Heart right ventricle (tissue), 16 donors: ENCODE data around the gene TXNDC16. TPM values are rescaled to one million over a fixed set of nuclear protein-coding genes. Genes with fewer than 3 reads are reported as not detected.

Experiments used
- ATAC-seq, 8 donors: fragments of 200-7000 bp; cut with Tn5 transposase; one replicate each; pipeline ENCODE4 v1.9.1; 2020; ENCODE audit warnings: mild to moderate bottlenecking in 8 of 8, moderate library complexity in 8 of 8, moderate number of reproducible peaks in 1 of 8
- DNase-seq, 2 donors: peaks; one replicate each; pipeline ENCODE4 v3.0.0-alpha.2; 2020
- H3K27ac ChIP-seq, 10 donors: fragments of 200-600 bp; sonication (generic) in 2 of 10; one replicate each; pipeline versions ENCODE4 v1.5.0 to v1.8.0; 2020 to 2022; ENCODE audit warnings: mild to moderate bottlenecking in 3 of 10
- H3K27me3 ChIP-seq, 7 donors: fragments of 200-600 bp; one replicate each; pipeline ENCODE4 v1.8.0; 2021 to 2022; ENCODE audit warnings: mild to moderate bottlenecking in 2 of 7
- H3K36me3 ChIP-seq, 9 donors: fragments of 200-600 bp; sonication (generic) in 1 of 9; one replicate each; pipeline versions ENCODE4 v1.5.0 to v1.8.0; 2020 to 2022; ENCODE audit warnings: mild to moderate bottlenecking in 2 of 9
- H3K4me1 ChIP-seq, 9 donors: fragments of 200-600 bp; sonication (generic) in 1 of 9; one replicate each; pipeline versions ENCODE4 v1.5.0 to v1.8.0; 2020 to 2022; ENCODE audit warnings: mild to moderate bottlenecking in 4 of 9
- H3K4me3 ChIP-seq, 10 donors: fragments of 200-600 bp; sonication (generic) in 2 of 10; one replicate each; pipeline versions ENCODE4 v1.5.0 to v1.8.0; 2020 to 2022; ENCODE audit warnings: mild to moderate bottlenecking in 7 of 10, moderate library complexity in 2 of 10
- H3K9me3 ChIP-seq, 11 donors: fragments of 200-600 bp in 10 of 11; sonication (generic) in 2 of 11; one replicate each; pipeline versions ENCODE4 v1.5.0 to v1.8.0; 2013 to 2022; ENCODE audit warnings: mild to moderate bottlenecking in 2 of 11, control low read depth in 1 of 11, moderate library complexity in 1 of 11
- CTCF ChIP-seq, 9 donors: fragments of 200-600 bp; sonication (generic) in 2 of 9; IDR thresholded peaks; one replicate each; pipeline versions ENCODE4 v1.5.0 to v1.8.0; 2021 to 2022; ENCODE audit warnings: antibody characterized with exemption in 9 of 9, mild to moderate bottlenecking in 5 of 9, moderate library complexity in 1 of 9
- whole genome bisulfite sequencing, 2 donors: extraction: QIAGEN DNeasy Blood & Tissue Kit; methylation state at CpG; one replicate each; pipeline ENCODE4 v1.1.7; 2013; ENCODE audit warnings: inconsistent platforms in 1 of 2; 5-methylcytosine and 5-hydroxymethylcytosine counted together
- intact Hi-C, 10 donors: fragments of 100-400 bp; cut with DNase I; formaldehyde crosslinking; loops; one replicate each; pipeline versions ENCODE4 v1.11.1 to v1.14.2; 2022
- polyA plus RNA-seq, 2 donors: library from polyadenylated mRNA; stranded (reverse); fragments of 200-250 nt; gene quantifications; one replicate each; pipeline ENCODE4 v1.2.3, GENCODE V29; 2013
- total RNA-seq, 10 donors: library from RNA; stranded (reverse); fragmentation: NEBNext Ultra II Directional in 3 of 10; extraction: Animal tissue kit (Norgen Biotek cat#: 25700) in 3 of 10; gene quantifications; one replicate each; pipeline versions ENCODE4 v1.2.1 to v1.2.4, GENCODE V29; 2021 to 2023
- donor health status: Arrhythmogenic right ventricular cardiomyopathy.
- donor health status: ischemic (EF 13 %, LVEDD 7.1; RV severe dilation, severe dysfunction).
- donor health status: healthy with polysubstance abuse.
- donor health status: DM: no; HTN: yes; CAD: no.
- donor health status: DM: no; HTN: no; CAD: no.
- donor health status: ischemic (EF 25% LVEDD 6.9; RV normal size, moderate dysfunction).
- donor health status: ischemic (EF 25% LVEDD 5.7; RV mildly dilated, moderate dysfunction).
- donor health status: healthy.
- donor health status: DM: yes; HTN: yes; CAD: no.
- donor health status: Ischemic cardiomyopathy.
- donor health status: ischemic (EF 35%, LVEDD 5.7; RV mildly dilated, moderate dysfunction).
- donor health status: nonischemic (EF 11% LVEDD 7.7; RV severe dilation, severe dysfunction).
- donor health status: DM: yes; HTN: yes; CAD: no.
- donor health status: PGD.
- donor health status: ischemic (EF 29% LVEDD 5.4; RV normal size, mild dysfunction).
- donor health status: nonischemic (EF 23%, LVEDD 6.1; RV moderate dilation, normal function).

Gene TXNDC16
- total and polyA plus RNA-seq, 12 donors = 1.2 to 6.3 (median 4.1) TPM

GRCh38 chr14:52531481-52531880 lies 20.8 kb downstream of the TXNDC16 start:
- no peak for ATAC-seq
- intact Hi-C loops = no loop called here
- no peak for TF ChIP-seq CTCF (IDR thresholded peaks at IDR 0.05)
- H3K36me3 ChIP-seq = peaks cover 0 to 37% (median 0%) of the 10 kb centered on the region in 9 donors
- no peak for DNase-seq
- no peaks in the 10 kb centered on the region for H3K27me3 ChIP-seq
- no peaks in the 10 kb centered on the region for H3K4me1 ChIP-seq
- no peak overlapping the region for H3K4me3 ChIP-seq
- H3K9me3 ChIP-seq = no peaks in the 10 kb centered on the region
- no peak overlapping the region for H3K27ac ChIP-seq

GRCh38 chr14:52527052-52527451 lies 25.3 kb downstream of the TXNDC16 start:
- intact Hi-C loops = no loop called here
- 87 to 91% methylated on average over 4 of the region's 4 CpGs for WGBS, 2 donors
- no peak overlapping the region for H3K27ac ChIP-seq
- TF ChIP-seq CTCF (IDR thresholded peaks at IDR 0.05) = no peak
- H3K4me1 ChIP-seq = no peaks in the 10 kb centered on the region
- H3K27me3 ChIP-seq = no peaks in the 10 kb centered on the region
- no peak overlapping the region for H3K4me3 ChIP-seq
- H3K9me3 ChIP-seq = no peaks in the 10 kb centered on the region
- no peak for DNase-seq
- H3K36me3 ChIP-seq = peaks cover 0 to 7% (median 0%) of the 10 kb centered on the region in 9 donors
- no peak for ATAC-seq

- intact Hi-C loops = no loop called here
- DNase-seq (no peak), ATAC-seq (no peak)
- Histone ChIP-seq H3K4me1 (no peaks in the 10 kb centered on the region), H3K27ac (no peak overlapping the region), H3K27me3 (no peaks in the 10 kb centered on the region), H3K4me3 (no peak overlapping the region), H3K36me3 (peaks cover 0 to 7% (median 0%) of the 10 kb centered on the region in 9 donors), H3K9me3 (no peaks in the 10 kb centered on the region)
- no peak for TF ChIP-seq CTCF (IDR thresholded peaks at IDR 0.05)
Observed at GRCh38 chr14:52522581-52523345, 29.5 kb downstream of the TXNDC16 start.

GRCh38 chr14:52522033-52522432 lies 30.3 kb downstream of the TXNDC16 start:
- Histone ChIP-seq H3K4me1 (no peaks in the 10 kb centered on the region), H3K36me3 (peaks cover 0 to 7% (median 0%) of the 10 kb centered on the region in 9 donors), H3K27me3 (no peaks in the 10 kb centered on the region), H3K27ac (no peak overlapping the region), H3K9me3 (no peaks in the 10 kb centered on the region), H3K4me3 (no peak overlapping the region)
- no peak for ATAC-seq
- no peak for TF ChIP-seq CTCF (IDR thresholded peaks at IDR 0.05)
- DNase-seq = no peak
- intact Hi-C loops = no loop called here
- 73 to 90% methylated on average over 1 of the region's 1 CpG for WGBS, 2 donors
